IPS-20b (cell line): ENCODE results near the gene CSNK1D.

Experiments used
- H3K27ac ChIP-seq: one replicate; pipeline ENCODE4 v1.5.1; 2013; ENCODE audit warnings: low read length
- H3K27me3 ChIP-seq: 2 replicates; pipeline ENCODE4 v1.6.1; 2013; ENCODE audit warnings: mild to moderate bottlenecking, low read length, inconsistent platforms; ENCODE audit not compliant: insufficient read depth
- H3K36me3 ChIP-seq: 2 replicates; pipeline ENCODE4 v1.6.1; 2013; ENCODE audit warnings: low read depth, mild to moderate bottlenecking, inconsistent platforms, low read length, moderate library complexity; ENCODE audit not compliant: insufficient read depth
- H3K4me1 ChIP-seq: 2 replicates; pipeline ENCODE4 v1.6.1; 2013; ENCODE audit warnings: mild to moderate bottlenecking, control low read depth, inconsistent platforms, low read length, moderate library complexity; ENCODE audit not compliant: insufficient read depth
- H3K4me3 ChIP-seq: 2 replicates; pipeline ENCODE4 v1.5.1; 2013; ENCODE audit warnings: mild to moderate bottlenecking, low read length, inconsistent platforms
- H3K9ac ChIP-seq: 2 replicates; pipeline ENCODE4 v1.6.1; 2013; ENCODE audit warnings: low read depth, mild to moderate bottlenecking, inconsistent platforms, low read length, moderate library complexity
- H3K9me3 ChIP-seq: 2 replicates; pipeline ENCODE4 v1.6.1; 2013; ENCODE audit warnings: mild to moderate bottlenecking, low read depth, low read length, inconsistent platforms; ENCODE audit not compliant: insufficient read depth

CSNK1D gene

GRCh38 chr17:82304826-82305726 is 31.6 kb upstream of the CSNK1D start:
- Histone ChIP-seq H3K27ac (no peak overlapping the region), H3K4me1 (no peaks in the 10 kb centered on the region), H3K4me3 (no peak overlapping the region), H3K9ac (no peak overlapping the region), H3K36me3 (no peaks in the 10 kb centered on the region), H3K27me3 (no peaks in the 10 kb centered on the region), H3K9me3 (no peaks in the 10 kb centered on the region)

- Histone ChIP-seq H3K9ac (no peak overlapping the region), H3K36me3 (no peaks in the 10 kb centered on the region), H3K27me3 (no peaks in the 10 kb centered on the region), H3K9me3 (no peaks in the 10 kb centered on the region), H3K4me1 (no peaks in the 10 kb centered on the region), H3K27ac (no peak overlapping the region), H3K4me3 (no peak overlapping the region)
Observed at GRCh38 chr17:82303944-82304808, 30.7 kb upstream of the CSNK1D start.

DNA sequence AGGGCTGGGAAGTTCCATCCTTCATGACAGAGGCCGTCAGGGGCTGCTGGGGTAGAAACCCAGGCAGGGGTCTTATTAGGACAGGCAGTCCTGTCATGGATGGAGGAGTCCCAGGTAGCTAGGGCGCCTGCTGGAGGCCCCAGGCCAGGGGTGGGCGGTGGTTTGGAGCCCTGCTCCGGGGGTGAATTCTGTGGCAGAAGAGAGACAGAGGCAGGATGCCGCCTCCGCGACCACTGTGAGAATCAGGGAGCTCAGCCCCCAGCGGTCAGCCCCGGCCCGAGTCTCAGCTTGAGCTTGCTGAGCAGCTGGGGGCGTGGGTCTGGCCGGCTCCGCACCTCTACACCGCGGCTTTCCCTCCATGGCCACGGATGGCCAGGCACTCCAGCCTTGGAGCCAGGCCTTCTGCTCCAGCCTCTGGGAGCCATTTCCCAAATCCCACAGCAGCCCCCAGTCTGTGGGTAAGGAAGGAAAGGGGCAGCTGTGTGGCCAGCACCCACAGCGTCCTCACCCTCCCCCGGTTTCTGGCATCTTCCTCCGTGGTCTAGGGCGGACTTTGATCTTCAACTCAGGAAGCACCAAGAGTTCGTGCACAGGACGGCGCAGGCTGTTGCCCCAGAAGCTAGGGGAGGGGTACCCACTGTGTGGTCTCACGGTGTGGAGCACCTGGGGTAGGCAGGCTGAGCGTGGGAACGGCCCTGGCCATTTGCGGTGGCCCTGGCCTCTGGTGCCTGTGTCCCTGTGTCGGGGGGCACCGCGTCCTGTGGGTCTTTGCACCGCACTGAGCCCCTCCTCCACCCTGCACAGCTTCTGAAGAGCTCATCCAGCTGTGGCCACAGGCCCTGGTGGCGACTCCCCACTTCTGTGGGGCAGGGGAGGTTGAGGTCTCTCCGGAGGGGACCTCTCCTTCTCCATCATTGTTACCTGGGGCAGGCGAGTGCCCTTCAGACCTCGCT is 29.8 kb upstream of the CSNK1D start:
- no peaks in the 10 kb centered on the region for H3K36me3 ChIP-seq
- no peaks in the 10 kb centered on the region for H3K9me3 ChIP-seq
- no peaks in the 10 kb centered on the region for H3K27me3 ChIP-seq
- no peaks in the 10 kb centered on the region for H3K4me1 ChIP-seq
- no peak overlapping the region for H3K4me3 ChIP-seq
- H3K27ac ChIP-seq, result no peak overlapping the region
- H3K9ac ChIP-seq, result no peak overlapping the region

DNA sequence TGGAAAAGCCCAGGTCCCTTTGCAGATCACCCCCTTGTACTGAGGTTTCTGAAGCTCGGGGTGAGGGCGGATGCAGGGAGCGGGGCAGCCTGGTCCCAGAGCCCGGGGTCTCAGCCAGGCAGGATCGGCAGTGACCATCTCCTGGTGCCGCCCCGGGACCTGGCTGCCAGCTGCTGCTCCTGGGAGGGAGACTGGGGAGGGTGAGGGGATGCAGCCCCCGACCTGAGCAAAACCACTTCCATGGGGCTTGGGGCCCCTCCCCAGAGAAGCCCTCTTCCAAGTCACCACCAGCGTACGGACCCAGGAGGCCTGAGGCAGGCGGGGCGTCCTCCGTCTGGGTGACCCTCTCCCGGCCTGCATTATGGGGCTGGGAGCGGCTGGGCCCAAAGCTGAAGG is 29.1 kb upstream of the CSNK1D start:
- Histone ChIP-seq H3K9me3 (no peaks in the 10 kb centered on the region), H3K4me3 (no peak overlapping the region), H3K27me3 (0 out of 2 replicates have a peak, but pooled peaks cover 1% of the 10 kb centered on the region), H3K27ac (no peak overlapping the region), H3K9ac (no peak overlapping the region), H3K4me1 (no peaks in the 10 kb centered on the region), H3K36me3 (no peaks in the 10 kb centered on the region)

DNA sequence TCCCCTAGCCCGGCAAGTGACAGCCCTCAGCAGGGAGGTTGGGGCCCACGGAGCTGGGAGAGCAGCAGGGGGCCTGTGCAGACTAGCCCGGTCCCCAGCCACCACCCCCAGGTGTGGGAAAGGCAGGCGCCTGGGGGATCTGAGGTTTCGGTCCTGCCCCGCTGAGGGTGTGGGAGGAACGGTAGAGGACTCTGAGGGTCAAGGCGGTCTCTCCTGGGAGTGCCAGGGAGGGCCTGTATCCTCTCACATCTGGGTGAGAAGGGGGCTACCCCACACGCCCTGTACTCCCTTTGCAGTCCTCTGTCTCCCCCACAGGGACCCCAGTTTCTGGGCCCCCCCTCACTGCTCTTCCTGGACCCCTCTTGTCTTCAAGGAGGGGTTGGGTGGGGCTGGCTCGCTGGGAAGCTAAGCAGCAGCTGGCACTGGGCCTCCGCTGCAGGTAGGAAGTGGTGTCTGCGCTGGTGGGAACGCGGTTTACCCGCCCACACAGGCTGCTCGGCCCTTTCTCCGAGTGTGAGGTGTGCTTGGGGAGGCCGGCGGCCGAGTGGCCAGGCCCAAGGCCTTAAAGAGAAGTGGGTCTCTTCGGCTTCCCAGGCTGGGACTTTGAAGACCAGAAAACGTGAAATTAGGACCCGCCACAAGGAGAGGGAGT is 28.5 kb upstream of the CSNK1D start:
- Histone ChIP-seq H3K4me3 (no peak overlapping the region), H3K36me3 (no peaks in the 10 kb centered on the region), H3K27me3 (0 out of 2 replicates have a peak, but pooled peaks cover 6% of the 10 kb centered on the region), H3K9ac (no peak overlapping the region), H3K9me3 (no peaks in the 10 kb centered on the region), H3K27ac (no peak overlapping the region), H3K4me1 (no peaks in the 10 kb centered on the region)

- Histone ChIP-seq H3K4me3 (no peak overlapping the region), H3K27me3 (0 out of 2 replicates have a peak, but pooled peaks cover 6% of the 10 kb centered on the region), H3K9me3 (no peaks in the 10 kb centered on the region), H3K4me1 (no peaks in the 10 kb centered on the region), H3K27ac (no peak overlapping the region), H3K36me3 (no peaks in the 10 kb centered on the region), H3K9ac (no peak overlapping the region)
Observed at GRCh38 chr17:82301300-82301915, 27.9 kb upstream of the CSNK1D start.

DNA sequence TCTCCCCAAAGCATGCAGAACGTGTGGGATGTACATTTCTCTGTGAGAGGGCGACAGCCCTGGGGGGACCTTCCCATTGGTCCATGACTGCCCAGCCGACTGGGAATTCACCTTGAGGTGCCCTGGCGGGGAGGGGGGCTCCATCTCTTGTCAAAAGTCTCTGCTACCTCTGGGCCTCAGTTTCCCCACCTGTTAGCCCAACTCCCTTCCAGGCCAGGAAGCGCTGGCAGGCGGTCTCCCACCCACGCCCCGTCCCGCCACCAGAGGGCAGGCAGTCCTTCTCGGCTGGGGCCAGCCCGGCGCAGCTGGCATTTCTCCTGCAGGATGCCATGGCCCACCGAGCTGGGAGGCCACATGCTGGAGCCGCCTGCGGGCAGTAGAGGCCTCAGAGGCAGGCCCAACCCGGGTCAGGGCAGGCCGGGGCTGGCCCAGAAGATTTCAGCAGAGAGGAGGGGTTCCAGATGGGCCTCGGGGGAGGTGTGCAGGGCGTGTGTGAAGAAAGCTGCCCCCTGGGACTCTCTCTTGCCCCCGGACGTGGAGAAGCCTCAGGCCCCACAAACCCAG is 27.3 kb upstream of the CSNK1D start:
- H3K27me3 ChIP-seq, result 0 out of 2 replicates have a peak, but pooled peaks cover 6% of the 10 kb centered on the region
- no peaks in the 10 kb centered on the region for H3K36me3 ChIP-seq
- H3K4me3 ChIP-seq, result no peak overlapping the region
- no peak overlapping the region for H3K9ac ChIP-seq
- H3K9me3 ChIP-seq, result no peaks in the 10 kb centered on the region
- H3K27ac ChIP-seq, result no peak overlapping the region
- no peaks in the 10 kb centered on the region for H3K4me1 ChIP-seq

GRCh38 chr17:82300228-82300627 is 26.7 kb upstream of the CSNK1D start:
- H3K27ac ChIP-seq, result no peak overlapping the region
- no peaks in the 10 kb centered on the region for H3K36me3 ChIP-seq
- peaks cover 10% of the 10 kb centered on the region; the same call in 1 of the 2 replicates for H3K27me3 ChIP-seq
- H3K4me1 ChIP-seq, result no peaks in the 10 kb centered on the region
- H3K4me3 ChIP-seq, result no peak overlapping the region
- no peaks in the 10 kb centered on the region for H3K9me3 ChIP-seq
- no peak overlapping the region for H3K9ac ChIP-seq

GRCh38 chr17:82299452-82299851 is 26.0 kb upstream of the CSNK1D start:
- H3K9ac ChIP-seq, result no peak overlapping the region

More at GRCh38 chr17:82299452-82299851, 26.0 kb upstream of the CSNK1D start:
- H3K27me3 ChIP-seq, result peaks cover 18% of the 10 kb centered on the region; the same call in 1 of the 2 replicates
- H3K4me1 ChIP-seq, result no peaks in the 10 kb centered on the region
- H3K27ac ChIP-seq, result no peak overlapping the region
- H3K4me3 ChIP-seq, result no peak overlapping the region
- no peaks in the 10 kb centered on the region for H3K36me3 ChIP-seq
- no peaks in the 10 kb centered on the region for H3K9me3 ChIP-seq
